B cell (primary cell): ENCODE data around the gene NCMAP. TPM values are rescaled to one million over a fixed set of nuclear protein-coding genes. Genes with fewer than 3 reads are reported as not detected.

Source experiments
- ATAC-seq: fragments of 200-7000 bp; cut with Tn5 transposase; one replicate; pipeline ENCODE4 v1.10.0; 2021; ENCODE audit warnings: low read depth, mild to moderate bottlenecking, moderate number of reproducible peaks, moderate library complexity
- CTCF ChIA-PET: fragments of 350-600 bp; sonication (Branson Sonifier 250); formaldehyde crosslinking; loops from one replicate; lab custom pipeline; 2021; ENCODE audit warnings: antibody characterized with exemption, inconsistent platforms; lab: Charles Lee
- POLR2A ChIA-PET: fragments of 350-600 bp; sonication (Branson Sonifier 250); formaldehyde crosslinking; loops from one replicate; lab custom pipeline; 2021; ENCODE audit warnings: antibody characterized with exemption; lab: Charles Lee
- DNase-seq: peaks from one replicate; pipeline ENCODE4 v3.0.0; 2013
- H2AFZ ChIP-seq: 2 replicates; pipeline ENCODE4 v1.6.1; 2012; ENCODE audit warnings: mild to moderate bottlenecking, low read depth, low read length; ENCODE audit not compliant: insufficient read depth, poor library complexity, severe bottlenecking
- H3K27ac ChIP-seq, 2 donors: 1 replicate in 1 of 2; 2 replicates in 1 of 2; pipeline ENCODE4 v1.5.1; 2012 to 2013; ENCODE audit warnings: low read length in 2 of 2, mild to moderate bottlenecking in 2 of 2, moderate library complexity in 1 of 2
- H3K27me3 ChIP-seq, 4 experiments: fragments of 200-600 bp in 1 of 4; sonication (generic) in 1 of 4; replicated peaks in 1 of 4; 1 replicate in 2 of 4; 2 replicates in 2 of 4; pipeline versions ENCODE4 v1.6.1 to v1.7.0; 2013 to 2016; ENCODE audit warnings: low read length in 3 of 4, mild to moderate bottlenecking in 2 of 4, mixed read lengths in 1 of 4, moderate library complexity in 1 of 4; ENCODE audit not compliant: insufficient read depth in 4 of 4, control insufficient read depth in 3 of 4; ENCODE audit errors: control extremely low read depth in 1 of 4
- H3K36me3 ChIP-seq, 2 experiments: replicated peaks in 1 of 2; 1 replicate in 1 of 2; 2 replicates in 1 of 2; pipeline versions ENCODE4 v1.6.1 to v1.7.1; 2013; ENCODE audit warnings: low read length in 1 of 2; ENCODE audit not compliant: insufficient read depth in 2 of 2, control insufficient read depth in 1 of 2; ENCODE audit errors: control extremely low read depth in 1 of 2, extremely low read depth in 1 of 2
- H3K4me1 ChIP-seq, 2 donors: fragments of 200-600 bp in 1 of 2; sonication (generic) in 1 of 2; 1 replicate in 1 of 2; 2 replicates in 1 of 2; pipeline versions ENCODE4 v1.5.1 to v1.6.1; 2013 to 2017; ENCODE audit warnings: low read length in 2 of 2; ENCODE audit not compliant: control insufficient read depth in 2 of 2, insufficient read depth in 2 of 2
- H3K4me2 ChIP-seq: replicated peaks from 2 replicates; pipeline ENCODE3; 2012; ENCODE audit warnings: mild to moderate bottlenecking, low read depth, low read length; ENCODE audit not compliant: poor library complexity, severe bottlenecking
- H3K4me3 ChIP-seq, 5 experiments: fragments of 200-600 bp in 1 of 5; sonication (generic) in 1 of 5; 1 replicate in 3 of 5; 2 replicates in 2 of 5; pipeline versions ENCODE4 v1.5.1 to v1.7.0; 2011 to 2016; ENCODE audit warnings: low read length in 4 of 5, mild to moderate bottlenecking in 4 of 5, low read depth in 2 of 5, control low read depth in 1 of 5, moderate library complexity in 1 of 5; ENCODE audit not compliant: insufficient read depth in 1 of 5; ENCODE audit errors: control extremely low read depth in 1 of 5, extremely low read depth in 1 of 5
- H3K79me2 ChIP-seq: fragments of 200-600 bp; sonication (generic); one replicate; pipeline ENCODE4 v1.6.0; 2016; ENCODE audit warnings: low read length; ENCODE audit not compliant: control insufficient read depth, insufficient read depth
- H3K9ac ChIP-seq: fragments of 200-600 bp; sonication (generic); 2 replicates; pipeline ENCODE4 v1.6.1; 2017; ENCODE audit warnings: mild to moderate bottlenecking, low read length, moderate library complexity
- H3K9me3 ChIP-seq, 3 donors: one replicate each; pipeline versions ENCODE4 v1.6.1 to v1.7.1; 2013; ENCODE audit warnings: low read length in 2 of 3; ENCODE audit not compliant: control insufficient read depth in 2 of 3, insufficient read depth in 1 of 3; ENCODE audit errors: control extremely low read depth in 1 of 3
- H4K20me1 ChIP-seq: 2 replicates; pipeline ENCODE4 v1.6.0; 2012; ENCODE audit warnings: mild to moderate bottlenecking, low read length; ENCODE audit not compliant: insufficient read depth, control insufficient read depth, poor library complexity, severe bottlenecking
- H3K27ac Mint-ChIP-seq: one replicate; pipeline ENCODE4 v1.8.0; 2021; ENCODE audit warnings: mixed read lengths
- H3K27me3 Mint-ChIP-seq: one replicate; pipeline ENCODE4 v1.8.0; 2021; ENCODE audit warnings: mixed read lengths
- H3K4me1 Mint-ChIP-seq: one replicate; pipeline ENCODE4 v1.8.0; 2021; ENCODE audit warnings: mixed read lengths
- H3K4me3 Mint-ChIP-seq: one replicate; pipeline ENCODE4 v1.8.0; 2021; ENCODE audit warnings: mixed read lengths
- H3K9me3 Mint-ChIP-seq: one replicate; pipeline ENCODE4 v1.8.0; 2022; ENCODE audit warnings: mixed read lengths; ENCODE audit not compliant: insufficient read depth
- CTCF ChIP-seq: fragments of 200-600 bp; IDR thresholded peaks from one replicate; pipeline ENCODE4 v1.8.0; 2022; ENCODE audit warnings: antibody characterized with exemption, mild to moderate bottlenecking
- EZH2 ChIP-seq: IDR thresholded peaks from 2 replicates; pipeline ENCODE4 v1.6.1; 2012; ENCODE audit warnings: borderline replicate concordance, low read depth, mild to moderate bottlenecking, moderate library complexity, low read length; ENCODE audit not compliant: insufficient read depth, poor library complexity, severe bottlenecking
- WGBS: methylation state at CpG from one replicate; pipeline ENCODE4 v1.1.5; 2013; ENCODE audit warnings: missing lambda C conversion rate; ENCODE audit not compliant: insufficient coverage; 5-methylcytosine and 5-hydroxymethylcytosine counted together
- intact Hi-C: fragments of 100-400 bp; cut with micrococcal nuclease; formaldehyde crosslinking; loops from one replicate; pipeline ENCODE4 v1.10.0; 2022
- polyA plus RNA-seq: library from polyadenylated mRNA; depleted of rRNA; stranded (reverse); fragments of >200 nt; gene quantifications from 2 replicates; pipeline ENCODE4 v1.2.3, GENCODE V29; 2012
- total RNA-seq, 2 donors: library from RNA; stranded (reverse); fragments of 120-200 nt in 1 of 2; gene quantifications; 1 replicate in 1 of 2; 2 replicates in 1 of 2; pipeline versions ENCODE4 v1.2.3 to v1.2.4, GENCODE V29; 2013 to 2022

The NCMAP gene
- total and polyA plus RNA-seq, 2 donors (not counting 1 experiment from before 2014, with no cell fraction given) = not detected

DNA sequence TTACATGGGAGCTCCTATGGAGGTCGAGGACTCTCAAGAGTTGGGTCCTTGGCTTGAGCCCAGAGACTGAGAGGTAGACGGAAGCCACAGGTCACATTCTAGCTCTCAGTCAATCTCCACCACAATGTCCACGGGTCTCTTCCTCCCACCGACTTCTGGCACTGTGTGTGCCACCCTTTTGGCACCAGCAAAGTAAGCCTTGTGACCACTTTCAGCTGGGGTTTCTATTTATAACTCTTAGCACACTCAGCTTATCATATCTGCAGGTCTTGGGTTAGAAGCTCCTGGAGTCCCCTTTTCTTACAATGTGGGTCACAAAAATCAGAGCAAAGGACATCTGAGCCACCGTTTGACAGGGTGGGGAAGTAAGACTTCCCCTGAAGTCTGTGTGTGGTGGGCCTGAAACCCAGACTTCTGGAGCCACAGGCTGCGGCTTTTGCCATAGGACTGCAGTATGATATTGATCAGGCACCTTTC lies 28.3 kb downstream of the NCMAP start:
- H3K4me3 Mint-ChIP-seq = no peak overlapping the region
- TF ChIP-seq EZH2 = no peak
- TF ChIP-seq CTCF = no peak
- intact Hi-C loops = loop anchor here (10.0 kb wide), 1 partner anchor 49 kb away; no protein-coding TSS in a partner anchor
- no peak for ATAC-seq
- Histone ChIP-seq H3K4me3 (no peak overlapping the region), H3K9me3 (no peaks in the 10 kb centered on the region), H3K4me2 (no peak overlapping the region), H2AFZ (no peak overlapping the region), H3K79me2 (no peaks in the 10 kb centered on the region), H3K36me3 (no peaks in the 10 kb centered on the region), H3K27ac (no peak overlapping the region), H3K9ac (no peak overlapping the region), H4K20me1 (no peaks in the 10 kb centered on the region), H3K4me1 (peaks cover 4% of the 10 kb centered on the region in 2 donors), H3K27me3 (no peaks in the 10 kb centered on the region)
- H3K27ac Mint-ChIP-seq = no peak overlapping the region
- H3K4me1 Mint-ChIP-seq = peaks cover 8% of the 10 kb centered on the region
- POLR2A ChIA-PET = no interaction called here
- DNase-seq = no peak
- 5% methylated on average over 4 of the region's 6 CpGs for WGBS
- H3K27me3 Mint-ChIP-seq = no peaks in the 10 kb centered on the region
- CTCF ChIA-PET = interaction anchor here (1.0 to 5.4 kb wide), 4 partner anchors 67 to 385 kb away, joined by 3 to 133 read pairs (median 10); partner anchors contain the start of genes NIPAL3 and STPG1
- H3K9me3 Mint-ChIP-seq = no peaks in the 10 kb centered on the region

GRCh38 chr1:24586119-24586518 lies 30.2 kb downstream of the NCMAP start:
- Mint-ChIP-seq H3K27me3 (no peaks in the 10 kb centered on the region), H3K4me3 (no peak overlapping the region), H3K9me3 (no peaks in the 10 kb centered on the region), H3K4me1 (peaks cover 8% of the 10 kb centered on the region), H3K27ac (no peak overlapping the region)
- H3K27me3 ChIP-seq = peaks cover 0 to 3% (median 0%) of the 10 kb centered on the region in 4 experiments
- H2AFZ ChIP-seq = no peak overlapping the region
- no peaks in the 10 kb centered on the region for H3K36me3 ChIP-seq
- no peak for DNase-seq
- no peak overlapping the region for H3K27ac ChIP-seq
- no peak overlapping the region for H3K4me2 ChIP-seq
- H3K9ac ChIP-seq = no peak overlapping the region
- ATAC-seq = no peak
- H3K4me3 ChIP-seq = no peak overlapping the region
- H3K79me2 ChIP-seq = no peaks in the 10 kb centered on the region
- no peaks in the 10 kb centered on the region for H3K9me3 ChIP-seq
- TF ChIP-seq CTCF (no peak), EZH2 (no peak)
- POLR2A ChIA-PET = interaction anchor here (0.7 to 1.4 kb wide), 3 partner anchors 28 to 57 kb away, joined by 4 to 10 read pairs (median 6); no protein-coding TSS in a partner anchor
- 91% methylated on average over 10 of the region's 10 CpGs for WGBS
- peaks cover 4% of the 10 kb centered on the region in 2 donors for H3K4me1 ChIP-seq
- intact Hi-C loops = loop anchor here (2.0 to 10.0 kb wide), 3 partner anchors 51 to 515 kb away; partner anchors contain the start of gene RCAN3
- no peaks in the 10 kb centered on the region for H4K20me1 ChIP-seq
- CTCF ChIA-PET = interaction anchor here (0.7 to 5.4 kb wide), 26 partner anchors 8 to 516 kb away, joined by 3 to 133 read pairs (median 8); partner anchors contain the start of genes NIPAL3, RCAN3 and STPG1
